HUES6 (cell line): Measurements from ENCODE around the gene BLOC1S1.

ENCODE experiments used
- H3K27ac ChIP-seq: 2 replicates; pipeline ENCODE4 v1.7.0; 2013; ENCODE audit warnings: low read depth, mild to moderate bottlenecking, low read length, inconsistent platforms
- H3K27me3 ChIP-seq: 2 replicates; pipeline ENCODE4 v1.6.1; 2013; ENCODE audit warnings: low read length; ENCODE audit not compliant: control insufficient read depth, insufficient read depth
- H3K36me3 ChIP-seq: 2 replicates; pipeline ENCODE4 v1.6.1; 2013; ENCODE audit warnings: low read length; ENCODE audit not compliant: control insufficient read depth, insufficient read depth
- H3K4me1 ChIP-seq: 2 replicates; pipeline ENCODE4 v1.6.1; 2013; ENCODE audit warnings: low read length; ENCODE audit not compliant: control insufficient read depth, insufficient read depth
- H3K4me3 ChIP-seq: 2 replicates; pipeline ENCODE4 v1.5.1; 2013; ENCODE audit warnings: low read depth, low read length
- H3K9ac ChIP-seq: one replicate; pipeline ENCODE4 v1.6.1; 2013; ENCODE audit warnings: mild to moderate bottlenecking, low read length
- H3K9me3 ChIP-seq: 2 replicates; pipeline ENCODE4 v1.6.1; 2013; ENCODE audit warnings: low read depth, low read length; ENCODE audit not compliant: control insufficient read depth, insufficient read depth

BLOC1S1 gene

GRCh38 chr12:55729819-55730818 is 14.3 kb downstream of the BLOC1S1 start:
- peaks cover 21% of the 10 kb centered on the region for H3K36me3 ChIP-seq
- H3K9me3 ChIP-seq: no peaks in the 10 kb centered on the region
- no peak overlapping the region; the same call in 1 of the 2 replicates for H3K27ac ChIP-seq
- H3K4me3 ChIP-seq: peak overlapping the region; percentile 97
- H3K27me3 ChIP-seq: no peaks in the 10 kb centered on the region
- H3K4me1 ChIP-seq: peaks cover 19% of the 10 kb centered on the region; the same call in 1 of the 2 replicates
- peak overlapping the region; percentile 96 for H3K9ac ChIP-seq

- H3K9ac ChIP-seq: no peak overlapping the region
- no peak overlapping the region for H3K4me3 ChIP-seq
- peaks cover 15% of the 10 kb centered on the region; the same call in 1 of the 2 replicates for H3K4me1 ChIP-seq
- no peaks in the 10 kb centered on the region for H3K27me3 ChIP-seq
- no peaks in the 10 kb centered on the region for H3K9me3 ChIP-seq
- peaks cover under 1% of the 10 kb centered on the region; the same call in 1 of the 2 replicates for H3K36me3 ChIP-seq
- no peak overlapping the region for H3K27ac ChIP-seq
These were observed 16.4 kb downstream of the BLOC1S1 start for GRCh38 chr12:55732288-55732687.

GRCh38 chr12:55733021-55733555 is 17.2 kb downstream of the BLOC1S1 start:
- H3K4me3 ChIP-seq: no peak overlapping the region
- H3K9ac ChIP-seq: no peak overlapping the region
- H3K9me3 ChIP-seq: no peaks in the 10 kb centered on the region
- no peaks in the 10 kb centered on the region for H3K36me3 ChIP-seq
- H3K27ac ChIP-seq: no peak overlapping the region
- H3K27me3 ChIP-seq: no peaks in the 10 kb centered on the region
- H3K4me1 ChIP-seq: peaks cover 16% of the 10 kb centered on the region; the same call in 1 of the 2 replicates

- Histone ChIP-seq H3K27ac (no peak overlapping the region), H3K9me3 (no peaks in the 10 kb centered on the region), H3K4me3 (no peak overlapping the region), H3K9ac (no peak overlapping the region), H3K27me3 (no peaks in the 10 kb centered on the region), H3K36me3 (no peaks in the 10 kb centered on the region), H3K4me1 (peaks cover 17% of the 10 kb centered on the region; the same call in 1 of the 2 replicates)
These were observed 18.0 kb downstream of the BLOC1S1 start for GRCh38 chr12:55733858-55734257.

GRCh38 chr12:55734595-55734994 is 18.7 kb downstream of the BLOC1S1 start:
- H3K9ac ChIP-seq: no peak overlapping the region
- peaks cover 17% of the 10 kb centered on the region; the same call in 1 of the 2 replicates for H3K4me1 ChIP-seq
- no peak overlapping the region for H3K4me3 ChIP-seq
- no peaks in the 10 kb centered on the region for H3K36me3 ChIP-seq
- no peaks in the 10 kb centered on the region for H3K27me3 ChIP-seq
- H3K27ac ChIP-seq: no peak overlapping the region
- no peaks in the 10 kb centered on the region for H3K9me3 ChIP-seq

GRCh38 chr12:55736076-55736475 is 20.2 kb downstream of the BLOC1S1 start:
- Histone ChIP-seq H3K4me3 (no peak overlapping the region), H3K9me3 (no peaks in the 10 kb centered on the region), H3K9ac (no peak overlapping the region), H3K4me1 (peaks cover 9% of the 10 kb centered on the region; the same call in 1 of the 2 replicates), H3K36me3 (no peaks in the 10 kb centered on the region), H3K27ac (no peak overlapping the region), H3K27me3 (no peaks in the 10 kb centered on the region)

GRCh38 chr12:55736780-55737580 is 21.1 kb downstream of the BLOC1S1 start:
- Histone ChIP-seq H3K27me3 (no peaks in the 10 kb centered on the region), H3K4me3 (peak overlapping the region; percentile 59), H3K27ac (no peak overlapping the region), H3K36me3 (no peaks in the 10 kb centered on the region), H3K9me3 (no peaks in the 10 kb centered on the region), H3K4me1 (peaks cover 12% of the 10 kb centered on the region), H3K9ac (no peak overlapping the region)

GRCh38 chr12:55737581-55738122 is 21.8 kb downstream of the BLOC1S1 start:
- Histone ChIP-seq H3K27ac (0 out of 2 replicates have a peak overlapping the region, but pooled peaks have one; percentile 4), H3K4me1 (peaks cover 18% of the 10 kb centered on the region), H3K9ac (peak overlapping the region; percentile 24), H3K36me3 (no peaks in the 10 kb centered on the region), H3K9me3 (no peaks in the 10 kb centered on the region), H3K27me3 (no peaks in the 10 kb centered on the region), H3K4me3 (peak overlapping the region; percentile 59)

GRCh38 chr12:55738123-55739024 is 22.5 kb downstream of the BLOC1S1 start:
- Histone ChIP-seq H3K9me3 (no peaks in the 10 kb centered on the region), H3K27ac (0 out of 2 replicates have a peak overlapping the region, but pooled peaks have one; percentile 4), H3K4me3 (peak overlapping the region; percentile 59), H3K4me1 (peaks cover 18% of the 10 kb centered on the region), H3K27me3 (no peaks in the 10 kb centered on the region), H3K9ac (peak overlapping the region; percentile 24), H3K36me3 (no peaks in the 10 kb centered on the region)

- no peaks in the 10 kb centered on the region for H3K36me3 ChIP-seq
- no peak overlapping the region; the same call in 1 of the 2 replicates for H3K4me3 ChIP-seq
- no peak overlapping the region for H3K9ac ChIP-seq
- H3K9me3 ChIP-seq: no peaks in the 10 kb centered on the region
- peaks cover 18% of the 10 kb centered on the region for H3K4me1 ChIP-seq
- H3K27me3 ChIP-seq: no peaks in the 10 kb centered on the region
- no peak overlapping the region for H3K27ac ChIP-seq
These were observed 23.2 kb downstream of the BLOC1S1 start for GRCh38 chr12:55739025-55739378.
